Right hindlimb (tissue), 1 donor: Measurements from ENCODE around the gene ARID1B.

Experiments
- DNase-seq: peaks from one replicate; pipeline ENCODE4 v3.0.0-alpha.2; 2018

The ARID1B gene

DNA sequence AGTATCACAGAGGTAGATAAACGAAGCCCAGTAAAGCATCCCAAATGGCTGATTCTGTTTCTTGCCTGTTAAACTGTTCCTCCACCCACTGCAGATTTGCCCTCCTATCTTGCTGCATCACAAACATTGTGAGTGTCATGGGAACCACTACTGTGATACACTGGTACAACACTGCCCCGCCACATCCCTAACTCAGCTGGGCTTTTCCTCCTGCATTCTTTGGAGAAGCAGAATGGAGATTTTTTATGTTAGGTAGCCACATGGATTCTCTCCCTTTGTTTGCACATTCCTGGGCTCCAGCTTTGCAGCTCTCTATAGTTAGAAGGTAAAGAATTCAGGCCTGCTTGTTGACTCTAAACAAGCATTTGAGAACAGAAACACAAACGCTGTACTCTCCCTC is 312.1 kb downstream of the ARID1B start:
- no peak for DNase-seq

DNA sequence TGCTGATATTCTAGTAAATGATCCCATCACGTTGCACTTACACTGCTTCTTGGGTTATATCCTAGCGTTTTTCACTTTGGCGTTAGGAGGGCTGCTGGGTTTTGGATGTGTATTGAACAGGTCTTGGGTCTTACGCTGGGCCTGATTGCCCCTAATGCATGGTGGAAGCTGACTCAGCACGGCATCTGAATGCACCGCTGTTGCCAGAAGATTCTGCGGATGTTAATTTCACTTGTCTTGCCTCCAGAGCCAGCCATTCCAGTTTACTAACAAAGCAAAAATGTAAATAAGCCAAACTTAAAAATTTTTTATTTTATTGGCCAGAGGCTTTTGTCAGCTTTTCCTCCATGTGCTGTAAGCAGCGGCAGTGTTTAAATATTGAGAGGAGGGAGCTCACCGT is 312.7 kb downstream of the ARID1B start:
- no peak for DNase-seq

DNA sequence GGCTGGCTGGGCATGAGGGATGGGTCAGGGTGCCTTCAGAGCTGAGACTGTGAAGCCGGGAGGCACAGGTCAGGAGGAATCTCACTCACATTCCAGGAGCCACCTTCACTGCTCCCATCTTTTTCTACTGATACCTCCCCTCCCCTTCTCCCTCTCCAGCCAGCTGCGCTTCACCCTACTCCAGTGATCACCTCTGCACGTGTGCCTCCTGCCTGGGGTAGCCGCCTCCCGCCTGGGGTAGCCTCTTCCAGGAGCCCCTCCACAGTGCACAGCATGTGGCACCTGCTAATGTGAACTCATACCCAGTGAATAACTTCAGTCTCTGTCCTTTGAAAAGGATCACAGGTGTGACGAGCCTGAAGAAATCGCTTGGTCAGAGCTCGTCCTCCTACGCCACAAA is 313.6 kb downstream of the ARID1B start:
- DNase-seq: no peak

DNA sequence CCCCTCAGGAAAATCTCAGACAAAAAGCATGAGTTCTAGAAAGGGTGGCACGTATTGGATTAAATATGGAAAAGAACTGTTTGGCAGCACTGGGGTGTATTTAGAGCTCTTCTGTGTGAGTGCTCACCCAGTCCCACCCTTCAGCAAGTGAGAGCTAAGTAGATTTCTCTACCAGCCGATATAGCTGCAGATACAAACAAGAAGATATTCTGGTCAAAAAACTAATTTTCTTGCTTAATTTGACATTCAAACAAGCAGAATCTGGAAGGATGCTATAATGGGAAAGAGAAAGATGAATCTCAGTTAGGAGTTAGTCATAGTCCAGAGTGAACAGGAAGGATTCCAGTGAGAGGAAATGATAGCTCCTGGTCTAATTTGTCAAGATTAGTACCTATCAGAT is 314.1 kb downstream of the ARID1B start:
- no peak for DNase-seq

DNA sequence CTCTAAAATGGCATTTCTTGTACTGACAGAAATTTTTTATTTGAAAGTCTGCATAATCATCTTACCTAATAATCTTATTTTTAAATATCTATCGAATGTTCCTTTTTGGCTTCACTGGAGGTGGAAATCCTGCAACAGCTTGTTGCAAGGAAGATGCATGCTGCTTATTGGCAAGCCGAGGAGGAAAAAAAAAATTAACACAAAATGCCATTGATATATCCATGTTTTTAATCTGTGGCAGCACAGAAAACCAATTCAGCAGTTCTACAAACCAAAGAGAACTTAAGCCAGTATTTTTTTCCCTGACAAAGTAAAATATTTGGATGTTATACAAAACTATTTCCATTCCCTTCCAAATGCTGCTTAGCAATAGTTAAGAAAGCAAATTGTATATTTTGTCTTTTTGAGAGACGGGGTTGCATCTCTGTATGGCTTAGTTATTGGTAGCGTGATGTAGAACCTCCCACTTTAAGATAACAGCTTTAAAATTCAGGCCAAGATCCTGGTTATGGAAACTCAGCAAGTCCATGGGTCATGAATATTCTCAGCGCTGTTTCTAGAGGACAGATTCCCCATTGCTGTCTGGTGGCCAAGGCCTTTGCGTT is 314.8 kb downstream of the ARID1B start:
- DNase-seq: no peak

DNA sequence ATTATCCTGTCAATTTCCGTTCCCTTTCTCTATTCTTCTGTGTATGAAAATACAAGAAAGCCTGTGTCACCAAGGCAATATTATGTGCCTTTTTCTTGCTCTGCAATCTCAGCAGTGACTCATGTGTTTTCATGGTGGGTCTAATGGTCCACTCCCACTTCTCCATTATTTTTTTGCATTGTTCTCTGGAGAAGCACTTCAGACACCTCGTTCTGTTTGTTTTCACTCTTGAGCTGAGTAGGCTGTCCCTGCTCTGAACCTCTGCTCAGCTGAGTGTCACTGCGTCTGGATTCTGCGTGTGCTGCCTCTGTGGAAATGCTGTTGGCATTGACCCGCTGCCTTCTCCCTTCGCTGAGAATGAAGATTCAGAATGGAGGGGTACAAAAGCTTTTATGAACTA is 315.6 kb downstream of the ARID1B start:
- no peak for DNase-seq

DNA sequence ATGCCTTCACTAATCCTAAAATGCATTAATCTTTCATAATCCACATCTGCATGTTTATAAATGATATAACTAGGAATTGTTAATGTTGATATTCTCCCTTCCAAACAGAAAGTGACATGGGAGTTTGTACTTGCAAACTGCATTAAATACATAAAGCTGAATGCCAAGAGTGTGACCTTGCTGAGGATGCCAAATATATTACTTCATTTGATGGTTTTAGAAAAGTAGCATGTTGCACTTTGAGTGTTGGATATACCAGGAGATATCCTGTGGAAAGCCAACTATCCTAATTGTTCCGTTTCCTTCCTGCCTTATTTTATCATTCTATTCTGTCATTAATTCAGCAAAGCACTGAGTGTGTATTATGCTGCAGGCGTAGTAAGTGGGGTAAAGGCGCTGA is 316.4 kb downstream of the ARID1B start:
- no peak for DNase-seq

DNA sequence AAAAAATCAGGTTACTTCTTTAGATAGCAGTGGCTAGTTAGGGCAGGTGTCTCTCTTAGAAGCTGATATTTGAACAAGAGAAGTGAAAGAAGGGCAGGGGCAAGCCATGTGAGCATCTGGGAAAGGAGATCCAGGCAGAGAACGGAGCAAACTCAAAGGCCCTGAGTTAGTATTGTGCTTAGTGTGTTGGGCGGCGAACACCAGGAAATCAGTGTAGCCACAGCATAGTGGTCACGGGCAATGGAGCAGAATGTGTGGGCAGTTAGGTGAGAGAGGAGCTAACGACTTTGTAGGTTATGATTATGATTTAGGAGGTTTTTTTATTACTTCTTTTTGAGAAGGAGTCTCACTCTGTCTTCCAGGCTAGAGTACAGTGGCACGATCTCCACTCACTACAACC is 316.9 kb downstream of the ARID1B start:
- no peak for DNase-seq

DNA sequence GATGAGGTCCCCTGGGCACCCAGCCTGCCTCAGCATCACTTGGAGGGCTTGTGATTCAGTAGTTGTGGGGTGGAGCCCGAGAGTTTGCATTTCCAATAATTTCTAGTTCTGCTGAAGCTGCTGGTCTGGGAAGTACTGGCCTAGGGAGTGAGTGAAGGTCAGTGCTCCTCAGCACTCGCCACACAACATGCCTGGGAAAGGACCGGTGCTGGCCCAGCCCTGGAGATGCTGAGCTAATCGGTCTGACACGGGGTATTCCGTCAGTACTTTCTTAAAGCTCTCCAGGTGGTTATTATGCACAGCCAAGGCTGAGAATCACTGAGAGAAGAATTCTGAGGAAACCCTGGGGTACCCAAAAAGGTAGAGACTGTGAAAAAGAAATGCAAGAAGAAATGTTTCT is 317.9 kb downstream of the ARID1B start:
- no peak for DNase-seq

DNA sequence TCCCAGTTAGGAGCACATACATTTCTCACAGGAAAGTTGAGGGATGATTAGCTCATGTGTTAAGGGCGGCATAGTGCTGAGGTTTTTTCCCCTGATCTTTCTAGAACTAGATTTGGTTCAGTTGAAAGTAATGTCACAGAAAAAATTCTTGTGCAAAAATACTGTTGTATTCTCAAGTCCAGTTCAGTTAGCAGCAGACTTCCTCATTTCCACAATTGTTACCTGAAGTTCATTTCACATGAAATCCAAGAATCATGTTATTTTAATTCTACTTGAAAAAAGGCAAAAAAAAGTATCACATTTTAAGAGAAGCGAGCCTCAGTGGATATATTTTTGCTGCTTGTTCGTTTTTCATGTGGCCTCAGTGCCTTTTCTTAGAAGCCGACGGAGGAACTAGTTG is 318.4 kb downstream of the ARID1B start:
- DNase-seq: no peak

DNA sequence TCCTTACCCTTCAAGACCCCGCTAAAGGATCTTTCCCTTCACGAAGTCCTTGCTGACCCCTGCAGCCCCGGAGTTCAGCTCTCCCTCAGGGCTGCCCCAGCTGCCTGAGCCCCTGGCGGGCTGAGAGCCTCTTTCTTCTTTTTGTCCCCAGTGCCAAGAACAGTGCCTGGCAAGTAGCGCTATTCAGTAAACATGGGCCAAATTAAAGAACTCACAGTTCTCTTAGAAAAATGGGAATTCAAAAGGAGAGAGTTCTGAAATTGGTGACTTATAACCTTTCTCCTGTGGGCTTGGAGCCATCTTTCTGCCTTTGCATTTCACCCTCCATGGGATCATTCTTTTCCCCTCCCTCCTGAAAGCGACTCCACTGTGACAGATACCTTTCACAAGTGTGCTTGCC is 318.9 kb downstream of the ARID1B start:
- DNase-seq: no peak

DNA sequence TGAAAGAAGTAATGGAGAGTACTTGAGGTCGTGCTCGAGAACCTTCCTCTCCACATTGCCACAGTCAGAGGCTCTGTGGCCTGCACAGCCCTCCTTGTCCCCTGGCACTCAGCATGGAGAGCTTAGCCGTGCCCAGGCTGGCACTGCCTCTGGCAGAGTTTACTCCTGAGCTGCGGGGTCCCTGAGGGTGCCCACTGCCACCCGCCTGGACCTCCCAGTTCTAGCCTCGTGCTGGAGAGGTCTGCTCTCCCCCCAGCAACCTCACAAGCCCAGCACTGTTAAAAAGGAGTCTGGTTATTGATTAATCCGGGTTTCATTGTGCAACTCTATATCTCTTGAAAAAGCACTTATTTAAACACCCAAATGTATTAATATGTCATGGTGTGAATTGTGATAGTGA is 319.3 kb downstream of the ARID1B start:
- DNase-seq: no peak

DNA sequence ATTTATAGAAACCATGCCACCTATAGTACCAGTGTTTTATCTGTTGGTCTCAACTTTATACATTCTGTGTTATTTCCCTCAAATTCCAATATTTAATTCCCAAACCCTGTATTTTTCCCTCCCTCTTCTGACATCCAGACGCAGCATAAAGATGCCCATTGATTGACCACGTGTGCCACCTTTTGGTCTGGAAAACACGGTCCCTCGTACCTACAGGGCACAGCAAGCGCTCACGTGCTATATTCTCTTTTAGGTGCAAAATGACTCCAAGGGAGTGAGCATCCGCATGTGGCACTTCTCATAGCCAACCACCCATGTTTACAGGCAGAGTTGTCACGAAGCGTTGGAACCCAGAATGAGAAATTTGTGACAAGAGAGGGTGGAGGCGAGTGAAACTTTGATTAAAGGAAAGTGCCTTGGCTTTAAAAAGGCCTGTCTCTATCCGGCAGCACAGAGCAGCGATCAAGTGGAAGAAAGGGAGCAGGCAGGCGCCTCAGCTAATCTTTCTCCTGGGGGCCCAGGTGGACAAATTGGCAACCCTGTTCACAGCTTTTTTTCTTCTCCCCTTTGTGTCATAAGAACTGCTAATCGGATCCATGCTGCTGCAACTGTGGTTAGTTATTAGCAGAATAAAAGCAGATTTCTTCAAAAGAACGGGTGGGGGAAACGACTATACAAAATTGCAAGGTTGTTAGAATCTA is 320.2 kb downstream of the ARID1B start:
- no peak for DNase-seq

DNA sequence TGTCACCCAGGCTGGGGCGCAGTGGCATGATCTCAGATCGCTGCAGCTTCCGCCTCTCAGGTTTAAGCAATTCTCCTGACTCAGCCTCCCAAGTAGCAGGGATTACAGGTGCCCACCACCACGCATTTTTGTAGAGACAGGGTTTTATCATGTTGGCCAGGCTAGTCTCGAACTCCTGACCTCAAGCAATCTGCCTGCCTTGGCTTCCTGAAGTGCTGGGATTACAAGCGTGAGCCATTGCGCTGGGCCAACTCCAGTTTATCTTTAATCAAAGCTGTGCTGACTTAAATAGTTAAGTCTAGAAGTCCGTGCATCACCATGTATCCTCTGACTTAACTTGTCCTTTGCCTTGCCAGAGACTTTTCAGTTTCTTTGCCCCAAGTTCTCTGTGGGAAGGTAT is 321.8 kb downstream of the ARID1B start:
- no peak for DNase-seq

DNA sequence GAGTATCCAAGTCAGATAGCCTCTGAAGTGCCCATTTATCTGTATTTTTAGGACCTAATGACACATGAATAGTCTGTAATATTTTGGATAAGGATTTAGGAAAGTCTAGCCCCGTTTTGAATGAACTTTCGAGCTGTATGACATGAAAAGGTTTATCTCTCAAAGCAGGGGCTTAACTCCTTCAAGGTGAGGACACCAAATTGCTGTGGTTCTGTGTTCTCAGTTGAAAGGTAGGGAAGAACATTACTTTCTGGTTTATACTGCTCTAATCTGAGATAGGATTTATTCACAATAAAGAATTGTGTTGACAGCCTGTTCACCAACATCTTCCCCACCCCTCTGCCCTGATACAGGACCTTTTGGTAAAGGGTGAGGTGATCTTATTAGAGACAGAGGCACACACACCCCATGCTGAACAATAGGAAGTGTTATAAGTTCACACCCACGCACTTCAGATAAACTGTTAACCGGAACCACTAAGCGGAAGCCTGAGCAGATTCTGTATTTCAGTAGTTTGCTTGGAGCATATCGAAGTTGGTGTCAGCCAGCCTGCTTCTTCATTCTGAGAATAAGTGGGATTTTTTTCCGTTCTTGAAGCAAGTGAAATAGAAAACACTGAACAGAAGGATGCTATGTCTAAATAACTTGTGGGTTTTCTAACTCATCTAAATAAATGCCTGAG is 322.9 kb downstream of the ARID1B start:
- DNase-seq: no peak

DNA sequence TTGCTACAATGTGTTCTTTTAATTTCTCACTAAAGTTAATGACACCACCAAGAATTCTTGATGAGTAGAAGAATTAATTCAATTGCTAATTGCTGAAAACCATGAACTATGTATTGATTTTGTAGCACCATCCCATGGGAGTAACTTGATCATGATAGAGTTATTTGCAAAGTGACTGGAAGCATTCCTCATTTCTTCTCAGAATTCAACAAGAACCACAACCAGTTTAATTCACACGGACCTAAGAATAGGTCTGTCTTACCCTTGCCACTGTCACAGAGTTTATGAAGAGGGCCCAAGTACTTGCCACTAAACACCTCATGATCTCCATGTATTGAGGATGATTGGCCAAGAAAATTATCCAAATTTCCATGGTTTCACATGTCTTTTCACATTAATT is 324.0 kb downstream of the ARID1B start:
- no peak for DNase-seq

DNA sequence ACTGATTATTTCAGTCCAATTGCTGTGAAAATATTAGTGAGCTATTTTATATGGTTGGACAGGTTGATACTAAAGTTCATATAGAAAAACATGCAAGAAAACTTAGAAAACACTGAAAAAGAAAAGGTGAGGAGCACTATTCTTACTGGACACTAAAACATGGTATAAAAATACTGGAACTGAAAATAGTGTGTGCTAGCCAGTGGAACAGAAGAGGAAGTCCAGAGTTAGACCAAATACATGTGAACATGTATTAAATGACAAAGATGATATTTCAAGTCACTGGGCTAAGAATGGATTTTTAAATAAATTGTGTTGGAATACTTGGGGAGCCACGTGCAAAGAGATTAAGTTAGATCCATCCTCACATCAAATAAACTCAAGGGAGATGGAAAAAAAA is 327.6 kb downstream of the ARID1B start:
- DNase-seq: no peak

DNA sequence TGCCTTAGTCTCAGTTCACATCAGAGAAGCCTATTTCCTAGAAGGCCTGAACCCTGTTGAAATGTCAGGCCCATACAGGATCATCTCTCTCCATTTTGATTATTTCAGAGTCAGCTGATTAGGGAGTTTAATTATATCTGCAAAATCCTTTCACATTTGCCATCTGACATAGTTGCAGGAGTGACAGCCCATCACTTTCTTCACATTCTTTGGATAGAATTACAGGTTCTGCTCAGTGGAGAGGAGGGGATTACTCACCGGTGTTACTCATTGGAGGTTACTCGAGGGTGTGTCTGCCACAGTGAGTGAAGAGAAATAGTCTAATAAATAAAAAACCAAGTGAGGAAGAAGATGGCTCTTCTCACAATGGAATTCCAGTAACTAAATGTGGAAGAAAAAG is 329.3 kb downstream of the ARID1B start:
- no peak for DNase-seq

DNA sequence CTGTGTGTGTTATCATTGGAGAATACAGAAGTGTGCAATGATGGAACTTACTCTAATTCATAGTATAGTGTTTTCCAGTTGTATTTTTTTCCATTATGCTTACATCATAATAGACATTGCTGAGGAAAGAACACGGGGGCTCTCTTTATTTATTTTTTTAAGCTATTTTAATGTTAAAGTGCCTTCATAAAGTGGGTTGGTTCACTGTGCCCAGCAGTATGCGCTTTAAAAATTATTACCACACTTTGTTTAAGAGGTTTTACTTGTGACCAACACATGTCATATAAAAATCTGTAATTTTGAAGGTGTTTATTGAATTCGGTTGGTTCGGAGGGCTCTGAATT is 330.4 kb downstream of the ARID1B start:
- no peak for DNase-seq

DNA sequence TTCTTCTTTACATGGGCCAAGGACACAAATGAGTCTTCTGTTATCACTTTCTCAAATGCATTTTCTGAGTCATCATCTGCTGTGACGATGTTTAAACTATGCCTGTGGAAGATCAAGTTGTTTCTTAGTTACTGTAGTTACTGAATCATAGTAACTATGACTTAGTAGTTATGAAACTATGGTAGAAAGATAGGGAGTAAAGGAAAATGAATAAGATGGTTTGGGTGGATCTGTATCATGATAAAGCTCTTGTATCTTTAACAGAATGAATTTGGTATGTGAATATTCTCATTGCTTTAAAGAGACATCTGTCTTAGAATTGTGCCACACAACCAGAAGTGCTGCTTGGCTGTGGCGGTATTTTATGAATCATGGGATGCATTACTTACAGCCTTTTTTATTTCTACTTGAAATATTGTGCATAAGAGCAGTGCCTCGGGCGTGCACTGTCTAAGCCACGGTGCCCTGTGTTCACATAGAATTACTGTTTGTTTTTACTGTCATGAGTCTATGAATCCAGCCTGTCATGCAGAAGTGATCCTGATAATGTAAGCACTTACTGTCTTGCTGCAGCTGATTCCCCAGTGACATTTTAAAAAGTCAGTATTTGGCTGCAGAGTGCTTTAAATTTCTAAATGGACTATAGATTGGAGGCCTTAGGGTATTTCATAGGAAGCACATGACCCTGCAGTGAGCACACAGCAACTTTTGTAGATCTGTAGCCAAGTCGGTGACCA is 330.9 kb downstream of the ARID1B start:
- no peak for DNase-seq

DNA sequence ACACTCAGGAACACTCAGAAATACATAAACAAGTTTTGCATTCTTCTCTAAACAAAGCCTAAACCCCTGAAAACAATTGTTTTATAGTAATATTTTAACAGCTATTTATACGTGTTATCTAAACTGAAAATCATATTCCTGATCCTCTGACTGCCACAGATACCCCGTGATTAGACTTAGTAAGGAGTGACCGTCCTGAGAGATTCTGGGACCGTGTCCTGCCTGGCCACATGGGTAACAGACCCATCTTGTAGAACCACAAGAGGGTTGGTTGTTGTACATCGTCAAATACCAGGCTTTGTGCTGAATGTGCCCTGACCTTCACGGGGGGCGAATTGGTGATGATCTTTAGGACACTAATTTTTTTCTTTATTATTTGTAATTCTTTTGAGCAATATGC is 331.7 kb downstream of the ARID1B start:
- no peak for DNase-seq

DNA sequence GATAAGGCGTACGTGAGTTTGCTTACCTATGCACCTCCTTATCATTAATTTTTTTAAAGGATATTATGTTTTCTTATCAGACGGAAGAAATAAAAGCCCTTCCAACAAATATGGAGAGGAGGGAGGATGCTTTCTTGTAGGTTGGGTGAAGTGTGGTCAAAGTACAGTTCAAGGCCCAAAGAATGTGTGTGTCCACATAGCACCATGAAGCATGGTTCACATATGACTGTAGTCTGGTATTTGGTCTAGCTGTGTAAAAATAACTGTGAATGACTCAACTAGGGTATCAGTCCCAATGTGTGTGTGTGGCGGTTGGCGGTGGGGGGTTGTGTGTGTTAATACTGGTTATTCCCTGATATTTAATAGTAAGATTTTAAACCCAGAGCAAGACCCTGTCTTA is 333.4 kb downstream of the ARID1B start:
- no peak for DNase-seq

DNA sequence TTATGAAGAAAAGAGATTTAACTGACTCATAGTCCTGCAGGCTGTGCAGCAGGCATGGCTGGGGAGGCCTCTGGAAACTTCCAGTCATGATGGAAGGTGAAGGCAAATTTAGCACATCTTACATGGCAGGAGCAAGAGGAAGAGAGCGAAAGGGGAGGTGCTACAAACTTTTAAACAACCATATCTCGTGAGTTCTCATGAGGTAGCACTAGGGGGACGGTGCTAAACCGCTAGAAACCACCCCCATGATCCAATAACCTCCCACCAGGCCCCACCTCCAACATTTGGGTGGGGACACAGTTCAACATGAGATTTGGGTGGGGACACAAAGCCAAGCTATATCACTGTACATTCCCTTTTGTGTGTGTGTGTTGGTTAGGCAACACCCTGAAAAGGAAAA is 336.2 kb downstream of the ARID1B start:
- no peak for DNase-seq

DNA sequence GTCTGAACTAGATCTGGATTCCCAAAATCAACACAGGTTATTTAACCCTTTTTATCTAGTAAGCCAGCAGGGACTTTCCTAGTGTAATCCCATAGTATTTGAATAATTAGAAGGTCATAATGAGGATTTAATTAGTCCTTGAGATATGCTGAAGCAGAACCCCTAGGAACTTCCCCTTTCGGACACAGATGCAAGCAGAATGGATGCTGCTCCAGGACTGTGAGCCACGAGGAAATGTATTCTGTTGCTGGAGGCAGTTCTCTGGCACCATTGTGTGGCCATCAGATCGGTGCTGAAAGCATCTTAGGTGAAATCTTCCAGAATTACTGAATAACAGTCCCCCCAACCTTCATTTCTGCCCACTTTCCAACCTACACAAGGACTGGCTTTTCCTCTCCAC is 339.2 kb downstream of the ARID1B start:
- no peak for DNase-seq
